HG03442 (cell line): ENCODE data around the gene TMEM42.

Experiments
- ATAC-seq: cut with Tn5 transposase; IDR thresholded peaks from one replicate; pipeline ENCODE4 v1.9.1; 2021; ENCODE audit warnings: mild to moderate bottlenecking, moderate library complexity; ENCODE audit not compliant: unreplicated experiment

Gene TMEM42

GRCh38 chr3:44870375-44871061, 8.8 kb downstream of the TMEM42 start:
- ATAC-seq, result no peak

- no peak for ATAC-seq
These were observed 12.6 kb downstream of the TMEM42 start, which contains the start of gene TGM4 for GRCh38 chr3:44874308-44874707. Gene TGM4, plus strand, starts transcription at chr3:44874608. Its CDS starts 71 bp downstream, at chr3:44874679.

GRCh38 chr3:44875596-44875995, 13.9 kb downstream of the TMEM42 start:
- no peak for ATAC-seq

- no peak for ATAC-seq
These were observed 15.6 kb downstream of the TMEM42 start for GRCh38 chr3:44877333-44877732.

GRCh38 chr3:44880284-44880683, 18.6 kb downstream of the TMEM42 start:
- ATAC-seq, result no peak

- no peak for ATAC-seq
These were observed 21.7 kb downstream of the TMEM42 start for GRCh38 chr3:44883213-44883955.

- ATAC-seq, result no peak
These were observed 22.3 kb downstream of the TMEM42 start for GRCh38 chr3:44883999-44884431.

GRCh38 chr3:44885618-44886017, 23.9 kb downstream of the TMEM42 start:
- ATAC-seq, result no peak

GRCh38 chr3:44886561-44886960, 24.8 kb downstream of the TMEM42 start:
- ATAC-seq, result no peak

GRCh38 chr3:44887101-44887500, 25.4 kb downstream of the TMEM42 start:
- ATAC-seq, result no peak

GRCh38 chr3:44890258-44890657, 28.5 kb downstream of the TMEM42 start:
- no peak for ATAC-seq

- ATAC-seq, result no peak
These were observed 29.1 kb downstream of the TMEM42 start for GRCh38 chr3:44890852-44891251.

- no peak for ATAC-seq
These were observed 31.0 kb downstream of the TMEM42 start for GRCh38 chr3:44892689-44893088.

- ATAC-seq, result no peak
These were observed 31.4 kb downstream of the TMEM42 start for GRCh38 chr3:44893097-44893496.

GRCh38 chr3:44894485-44894884, 32.8 kb downstream of the TMEM42 start:
- ATAC-seq, result no peak

- ATAC-seq, result no peak
These were observed 34.7 kb downstream of the TMEM42 start for GRCh38 chr3:44896440-44896839.

- ATAC-seq, result no peak
These were observed 38.1 kb downstream of the TMEM42 start for GRCh38 chr3:44899683-44900367.

GRCh38 chr3:44902628-44903027, 40.9 kb downstream of the TMEM42 start:
- ATAC-seq, result no peak

- ATAC-seq, result no peak
These were observed 41.6 kb downstream of the TMEM42 start for GRCh38 chr3:44903314-44903713.

- ATAC-seq, result no peak
These were observed 42.0 kb downstream of the TMEM42 start for GRCh38 chr3:44903751-44904150.

- no peak for ATAC-seq
These were observed 43.9 kb downstream of the TMEM42 start for GRCh38 chr3:44905446-44906157.
